Activated CD4-positive, alpha-beta T cell treated with anti-CD3 and anti-CD28 coated beads for 24 hours (primary cell): Measurements from ENCODE around the gene ZNF407.

Experiments used
- DNase-seq, 2 donors: peaks; one replicate each; pipeline ENCODE4 v3.0.0-alpha.2; 2020; ENCODE audit warnings: low read depth in 2 of 2

ZNF407 gene

DNA sequence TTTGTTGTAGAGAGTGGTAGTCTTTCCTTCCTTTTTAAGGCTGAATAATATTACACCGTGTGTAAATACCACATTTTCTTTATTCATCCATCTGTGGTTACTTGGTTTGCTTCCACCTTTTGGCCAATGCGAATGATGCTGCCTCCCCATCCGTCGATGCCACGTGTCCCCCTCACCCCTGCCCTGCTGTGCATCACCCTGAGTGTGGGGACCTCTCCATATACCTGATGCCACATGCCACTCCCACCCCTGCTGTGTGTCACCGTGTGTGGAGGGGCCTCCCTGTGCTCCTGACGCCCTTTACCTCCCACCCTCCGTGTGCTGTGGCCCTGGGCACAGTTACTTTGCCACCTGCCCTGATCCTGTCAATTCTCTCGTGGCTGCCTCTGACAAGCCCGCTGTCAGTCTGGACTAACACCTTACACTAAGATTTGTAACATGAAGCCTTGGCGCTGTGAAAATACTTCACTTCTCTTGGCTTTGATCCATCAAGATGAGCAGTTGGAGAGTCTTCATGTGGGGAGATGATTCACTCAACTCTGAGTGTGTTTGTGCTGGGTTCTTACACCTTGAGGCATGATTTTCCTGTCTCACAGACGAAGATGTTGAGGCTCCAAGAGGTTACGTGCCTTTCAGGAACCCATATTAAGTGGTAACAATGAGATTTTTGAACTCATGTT, 234.0 kb downstream of the ZNF407 start:
- DNase-seq = no peak

- no peak for DNase-seq
These were observed 234.7 kb downstream of the ZNF407 start for GRCh38 chr18:74832381-74832780.

DNA sequence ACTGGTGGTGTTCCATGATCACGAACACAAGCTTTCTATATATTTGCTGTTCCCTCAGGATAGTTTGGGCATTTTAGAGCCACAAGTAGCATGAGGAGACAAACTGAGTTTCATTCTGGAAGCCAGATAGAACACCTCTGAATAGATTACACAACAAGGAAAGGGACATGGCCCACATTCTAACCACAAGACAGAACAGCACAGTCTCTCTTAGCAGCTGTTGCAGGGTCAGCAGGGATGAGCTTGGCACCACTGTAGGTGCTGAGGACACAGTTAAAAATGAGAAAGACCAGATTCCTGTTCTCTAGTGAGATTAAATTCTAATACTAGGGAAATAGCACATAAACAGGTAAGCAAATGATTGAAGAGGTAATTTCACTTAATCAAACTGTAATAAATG, 235.3 kb downstream of the ZNF407 start:
- DNase-seq = no peak

DNA sequence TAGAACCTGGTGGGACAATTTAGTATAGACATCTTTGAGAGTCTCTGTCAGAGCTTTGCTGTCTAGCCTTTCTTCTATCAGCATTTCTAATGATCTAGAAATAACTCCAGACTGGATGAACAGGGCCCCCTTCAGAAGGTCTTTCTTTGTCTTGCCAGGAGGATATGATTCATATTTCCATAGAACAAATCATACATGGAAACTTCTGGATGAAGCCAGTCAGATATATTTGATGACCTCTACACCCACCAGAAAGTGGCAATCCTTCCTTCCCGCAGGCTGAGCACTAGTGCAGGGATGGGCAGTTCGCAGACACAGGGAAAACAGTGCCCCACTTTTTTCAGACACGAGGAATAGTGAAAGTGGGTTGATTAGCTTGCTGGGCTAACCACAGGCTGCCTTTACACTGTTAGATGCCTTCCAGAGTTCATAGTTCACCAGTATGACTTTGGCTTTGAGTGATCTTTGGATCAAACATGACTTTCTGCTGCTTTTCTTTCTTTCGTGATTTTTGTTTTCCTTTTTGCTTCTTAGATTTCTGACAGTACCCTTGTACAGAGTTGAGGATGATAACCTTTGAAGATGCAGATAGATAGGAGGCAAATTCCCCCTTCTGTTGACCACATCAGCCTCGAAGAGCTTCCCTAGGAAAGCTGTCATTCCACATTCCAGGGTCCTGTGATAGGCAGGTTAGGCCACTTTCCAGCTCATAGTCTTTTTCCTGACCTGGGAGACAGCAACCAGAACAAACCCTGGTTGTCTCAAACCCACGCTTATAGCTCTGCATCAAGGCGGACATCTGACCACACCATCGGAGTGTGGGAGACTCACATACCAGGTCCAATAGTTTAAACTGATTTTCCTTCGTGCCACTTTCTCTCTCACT, 237.0 kb downstream of the ZNF407 start:
- no peak for DNase-seq

- DNase-seq = no peak
These were observed 238.8 kb downstream of the ZNF407 start for GRCh38 chr18:74836296-74837139.

DNA sequence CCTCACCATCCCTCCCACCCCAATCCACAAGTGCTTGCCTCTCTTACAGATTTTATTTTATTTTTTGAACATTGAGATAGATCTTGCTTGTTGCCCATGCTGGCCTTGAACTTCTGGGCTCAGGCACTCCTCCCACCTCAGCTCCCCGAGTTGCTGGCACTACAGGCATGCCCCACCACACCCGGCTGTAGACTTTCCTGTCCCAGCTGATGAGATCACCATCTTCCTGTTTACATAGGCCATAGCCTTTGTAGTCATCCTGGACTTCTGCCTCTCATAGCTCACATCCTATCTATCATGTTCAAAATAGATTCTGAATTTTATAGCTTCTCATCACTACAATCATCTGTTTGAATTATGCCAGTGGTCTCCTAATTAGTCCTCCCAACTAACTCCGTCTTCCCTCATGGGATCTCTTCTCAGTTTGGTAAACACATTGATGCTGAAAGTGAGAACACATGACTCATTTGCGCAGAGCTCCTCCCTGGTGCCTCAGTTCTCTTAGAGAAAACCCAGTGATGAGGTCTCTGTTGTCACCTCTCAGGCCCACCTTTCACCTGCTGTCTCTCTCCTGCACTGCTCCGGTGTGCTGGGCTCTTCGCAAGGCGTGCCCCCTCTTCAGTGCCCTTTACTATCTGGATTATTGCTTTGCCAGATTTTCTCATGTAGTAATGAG, 243.0 kb downstream of the ZNF407 start:
- DNase-seq = no peak

DNA sequence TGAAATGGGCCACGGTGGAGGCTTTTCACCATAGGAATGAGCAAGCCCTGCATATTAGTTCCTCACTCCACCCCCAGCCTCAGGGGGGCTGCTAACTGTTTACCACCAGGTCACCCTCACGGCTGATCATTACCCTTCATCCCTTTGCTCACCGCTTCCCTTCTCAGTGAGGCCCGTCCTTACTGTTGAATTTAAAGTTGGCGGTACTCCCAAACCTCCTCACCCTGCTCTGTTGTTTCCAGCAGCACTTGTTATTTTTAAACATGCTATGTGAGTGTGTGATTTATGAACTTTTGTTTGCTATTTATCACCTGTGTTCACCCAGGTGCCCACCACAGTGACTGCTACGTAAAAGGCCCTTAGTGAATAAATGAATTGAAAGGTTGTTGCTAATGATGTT, 243.6 kb downstream of the ZNF407 start:
- no peak for DNase-seq

- DNase-seq = no peak
These were observed 251.6 kb downstream of the ZNF407 start for GRCh38 chr18:74849301-74849700.

DNA sequence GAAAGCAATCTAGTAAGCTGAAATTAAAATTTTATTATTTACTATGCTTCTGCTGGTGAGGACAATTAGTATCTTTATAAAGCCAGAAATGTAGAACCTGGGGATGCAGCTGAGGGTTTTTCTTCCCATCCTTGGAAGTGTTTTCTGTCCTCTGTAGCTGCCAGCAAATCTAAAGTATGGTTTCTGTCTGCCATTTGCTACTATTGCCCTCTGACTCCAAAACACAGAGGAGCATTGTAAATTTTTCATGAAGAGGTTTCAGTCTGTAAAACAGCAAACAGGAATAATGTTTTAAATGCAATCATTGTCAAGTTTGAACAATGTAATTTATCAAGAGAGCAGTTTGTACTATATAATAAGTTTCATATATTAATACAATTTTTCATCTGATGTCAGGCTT, 258.8 kb downstream of the ZNF407 start:
- DNase-seq = no peak

DNA sequence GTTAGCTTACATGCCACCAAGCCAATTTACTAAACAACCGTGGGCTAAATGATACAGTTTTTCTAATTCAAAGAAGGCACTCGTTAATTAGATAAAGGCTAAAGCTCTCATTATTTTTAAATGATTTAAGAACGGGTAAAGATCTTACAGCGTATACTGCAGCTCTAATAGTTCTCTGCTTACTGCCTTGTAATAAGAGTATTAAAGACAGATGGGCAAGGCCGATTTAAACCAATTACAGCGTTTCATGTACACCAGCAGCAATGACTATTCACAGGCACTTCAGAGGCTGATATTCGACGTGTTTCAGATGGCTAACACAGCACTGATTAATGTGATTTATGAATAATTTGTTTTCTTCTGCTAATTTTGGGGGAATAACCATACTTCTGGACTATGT, 259.3 kb downstream of the ZNF407 start:
- no peak for DNase-seq

DNA sequence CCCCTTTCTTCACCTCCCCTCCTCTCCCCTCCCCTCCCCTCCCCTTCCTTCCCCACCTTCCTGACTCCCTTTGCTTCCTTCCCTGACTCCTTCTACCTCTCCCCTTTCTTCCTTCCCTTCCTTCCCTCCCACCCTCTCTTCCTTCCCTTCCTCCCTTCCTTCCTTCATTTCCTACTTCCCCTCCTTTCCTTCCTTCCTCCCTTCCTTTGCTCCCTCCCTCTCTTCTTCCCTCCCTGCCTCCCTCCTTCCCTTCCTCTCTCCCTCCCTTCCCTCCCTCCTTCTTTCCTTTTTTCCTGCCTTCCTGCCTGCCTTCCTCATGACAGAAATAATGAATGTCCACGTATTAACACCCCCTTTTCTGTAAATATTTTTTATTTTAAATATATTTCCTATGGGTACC, 260.2 kb downstream of the ZNF407 start:
- DNase-seq = no peak

- no peak for DNase-seq
These were observed 263.5 kb downstream of the ZNF407 start for GRCh38 chr18:74861154-74861553.

- no peak for DNase-seq
These were observed 264.4 kb downstream of the ZNF407 start for GRCh38 chr18:74862094-74862493.

DNA sequence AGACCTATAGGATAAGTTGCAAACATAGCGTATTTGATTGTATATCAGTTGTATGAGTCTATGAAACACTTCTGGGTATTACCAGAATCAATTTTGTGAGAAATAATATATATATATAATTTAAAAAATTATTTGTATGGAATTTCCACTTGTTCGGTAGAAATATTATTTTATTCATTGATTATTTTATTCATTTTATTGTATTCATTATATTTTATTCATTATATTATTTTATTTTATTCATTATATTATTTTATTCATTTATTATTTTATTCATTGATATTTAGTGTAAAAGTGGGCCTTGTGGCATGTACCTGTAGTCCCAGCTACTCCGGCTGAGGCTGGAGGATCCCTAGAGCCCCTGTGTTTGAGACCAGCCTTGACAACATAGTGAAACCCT, 268.9 kb downstream of the ZNF407 start:
- DNase-seq = no peak

GRCh38 chr18:74868461-74868860, 270.8 kb downstream of the ZNF407 start:
- no peak for DNase-seq

DNA sequence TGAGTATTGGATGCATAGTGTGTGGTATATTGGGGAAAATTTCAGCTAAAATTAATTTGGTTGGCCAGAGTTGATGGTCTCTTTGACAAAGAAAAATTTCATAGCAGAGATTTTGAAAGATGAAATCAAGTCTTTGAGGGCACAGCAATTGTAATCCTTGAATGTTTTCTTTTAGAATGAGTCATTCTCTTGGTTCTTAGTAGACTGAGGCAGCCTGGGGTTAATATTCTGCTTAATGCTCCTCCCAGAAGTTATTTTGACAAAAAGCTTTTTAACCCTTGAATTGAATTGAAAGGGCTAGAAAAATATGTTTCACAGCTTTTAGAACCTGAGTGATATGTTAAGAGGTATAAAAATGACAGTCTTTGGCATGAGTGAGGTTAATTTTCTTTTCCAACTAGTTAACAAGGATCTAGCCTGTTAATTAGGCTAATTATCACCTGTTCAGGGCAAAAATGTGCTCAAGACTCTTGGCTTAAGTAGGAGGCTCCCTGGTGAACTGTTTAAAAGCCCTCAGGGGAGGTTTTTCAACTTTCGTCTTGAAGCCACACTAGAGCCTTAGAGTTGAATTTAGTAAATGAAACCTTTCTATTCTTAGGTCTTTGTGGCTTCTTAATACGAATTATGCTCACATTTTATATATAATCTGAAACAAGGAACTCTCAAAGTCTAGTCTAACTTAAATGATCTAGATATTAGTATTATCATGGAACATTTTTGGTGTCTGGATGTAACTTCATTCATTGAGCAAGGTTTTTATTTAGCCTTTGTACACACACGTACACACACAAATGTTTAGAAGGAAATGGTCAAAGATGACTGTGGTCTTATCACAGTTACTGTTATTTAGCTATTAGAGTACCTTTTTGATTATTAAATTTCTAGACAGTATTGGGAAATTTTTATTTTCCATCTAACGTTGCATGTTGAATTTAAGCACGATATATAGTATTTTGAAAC, 272.5 kb downstream of the ZNF407 start:
- DNase-seq = no peak

- no peak for DNase-seq
These were observed 273.3 kb downstream of the ZNF407 start for GRCh38 chr18:74870950-74871349.

DNA sequence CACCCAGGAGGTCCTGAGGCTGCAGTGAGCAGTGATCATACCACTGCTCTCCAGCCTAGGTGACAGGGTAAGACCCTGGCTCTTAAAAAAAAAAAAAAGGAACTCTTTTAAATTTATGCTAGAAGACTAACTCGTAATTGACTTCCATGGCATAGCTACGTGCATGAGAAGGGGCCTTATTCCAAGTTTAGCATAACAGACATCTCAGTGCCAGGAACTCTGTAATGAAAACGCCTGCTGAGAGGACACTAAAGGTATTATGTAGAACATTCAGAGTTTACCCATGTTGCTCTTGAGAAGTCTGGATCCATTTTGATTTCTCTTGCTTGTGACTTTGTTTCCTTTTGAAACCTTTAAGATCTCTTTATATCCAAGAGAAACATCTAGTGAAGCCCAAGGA, 276.0 kb downstream of the ZNF407 start:
- DNase-seq = no peak

DNA sequence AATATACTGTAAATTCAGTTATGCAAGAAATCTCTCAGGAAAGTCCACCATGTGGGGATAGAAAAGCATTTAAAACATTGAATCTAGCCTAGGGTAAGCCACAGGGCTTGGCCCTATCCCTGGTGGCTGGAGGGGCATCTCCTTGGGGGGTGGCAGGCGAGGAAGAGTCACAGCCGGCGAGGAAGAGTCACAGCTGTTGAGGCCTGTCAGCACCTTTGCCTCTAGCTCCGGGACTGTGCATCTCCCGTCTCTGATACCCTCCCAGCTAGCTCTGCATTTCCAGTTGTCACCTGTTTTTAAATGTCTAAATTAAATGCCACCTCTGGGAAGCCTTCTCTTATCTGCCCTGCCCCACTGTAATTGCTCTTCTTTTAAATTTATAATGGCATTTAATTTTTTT, 276.7 kb downstream of the ZNF407 start:
- no peak for DNase-seq

DNA sequence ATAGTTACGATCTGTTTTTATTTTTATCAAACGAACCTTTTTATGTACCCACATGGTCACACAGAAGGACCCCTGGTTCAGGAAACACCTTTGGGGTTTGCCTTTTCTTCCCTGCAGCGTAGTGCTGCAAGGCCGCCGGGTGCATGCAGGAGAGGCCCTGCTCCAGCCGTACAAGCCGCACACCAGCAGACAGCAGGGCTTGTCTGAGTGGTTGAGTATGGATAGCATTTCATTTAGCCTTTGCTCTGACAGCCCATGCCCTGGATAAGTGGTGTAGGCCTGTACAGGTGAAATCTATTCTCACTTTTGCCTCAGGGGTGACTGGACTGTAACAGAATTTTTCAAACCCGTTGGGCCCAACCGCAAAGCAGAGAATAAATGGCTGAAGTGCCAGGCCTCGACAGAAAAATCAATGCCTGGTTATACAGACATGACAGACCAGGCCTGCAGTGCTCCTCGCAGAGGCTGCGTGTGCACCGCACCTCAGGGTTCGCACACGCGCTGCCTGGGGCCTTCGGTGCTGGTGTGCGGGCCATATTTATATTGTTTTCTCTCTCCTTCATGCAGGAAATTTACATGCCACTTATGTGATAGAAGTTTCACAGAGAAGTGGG, 279.1 kb downstream of the ZNF407 start:
- DNase-seq = no peak
